IgD-negative memory B cell (primary cell): Measurements from ENCODE around the gene CABP1. TPM values are rescaled to one million over a fixed set of nuclear protein-coding genes. Genes with fewer than 3 reads are reported as not detected.
A peak's percentile ranks its signal among the peaks of the same experiment; 100 is the strongest.

Source experiments
- H3K27ac Mint-ChIP-seq, 3 donors: one replicate each; pipeline ENCODE4 v1.8.0; 2020 to 2022; ENCODE audit warnings: mild to moderate bottlenecking in 3 of 3, mixed read lengths in 3 of 3, moderate library complexity in 1 of 3
- H3K27me3 Mint-ChIP-seq: one replicate; pipeline ENCODE4 v1.8.0; 2021; ENCODE audit warnings: mixed read lengths
- H3K36me3 Mint-ChIP-seq: one replicate; pipeline ENCODE4 v1.8.0; 2020; ENCODE audit warnings: mild to moderate bottlenecking, mixed read lengths
- H3K4me1 Mint-ChIP-seq, 3 donors: one replicate each; pipeline ENCODE4 v1.8.0; 2020 to 2022; ENCODE audit warnings: mixed read lengths in 3 of 3, mild to moderate bottlenecking in 1 of 3
- H3K4me3 Mint-ChIP-seq, 4 donors: one replicate each; pipeline ENCODE4 v1.8.0; 2020 to 2022; ENCODE audit warnings: mild to moderate bottlenecking in 4 of 4, mixed read lengths in 4 of 4, moderate library complexity in 3 of 4
- H3K9me3 Mint-ChIP-seq, 3 donors: one replicate each; pipeline ENCODE4 v1.8.0; 2020 to 2021; ENCODE audit warnings: mixed read lengths in 3 of 3, mild to moderate bottlenecking in 1 of 3
- polyA plus RNA-seq: library from polyadenylated mRNA; unstranded; fragments of 300-500 nt; fragmentation: Illumina TruSeq; gene quantifications from one replicate; pipeline ENCODE4 v1.2.3, GENCODE V29; 2021

The CABP1 gene
- polyA plus RNA-seq, 1 donor from 2014 or later = not detected

DNA sequence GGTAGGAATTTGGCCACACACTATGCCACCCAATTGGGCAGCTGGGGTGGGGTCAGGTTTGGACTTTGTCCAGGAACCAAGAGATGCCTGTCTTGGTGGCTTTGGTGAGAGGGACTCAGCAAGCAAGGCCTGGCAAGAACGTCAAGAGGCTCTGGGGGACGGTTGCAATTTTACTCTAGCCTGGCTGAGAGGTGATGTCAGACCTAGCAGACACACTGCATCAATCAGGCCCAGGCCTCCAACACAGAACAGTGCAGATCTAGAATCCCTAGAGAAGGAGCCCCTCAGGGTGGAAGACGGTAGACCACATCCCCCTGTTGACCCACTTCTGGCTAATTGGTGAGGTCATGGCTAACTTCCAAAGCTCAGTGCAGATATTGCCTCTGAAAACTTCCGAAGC, 68.2 kb downstream of the CABP1 start:
- H3K9me3 Mint-ChIP-seq = no peaks in the 10 kb centered on the region

DNA sequence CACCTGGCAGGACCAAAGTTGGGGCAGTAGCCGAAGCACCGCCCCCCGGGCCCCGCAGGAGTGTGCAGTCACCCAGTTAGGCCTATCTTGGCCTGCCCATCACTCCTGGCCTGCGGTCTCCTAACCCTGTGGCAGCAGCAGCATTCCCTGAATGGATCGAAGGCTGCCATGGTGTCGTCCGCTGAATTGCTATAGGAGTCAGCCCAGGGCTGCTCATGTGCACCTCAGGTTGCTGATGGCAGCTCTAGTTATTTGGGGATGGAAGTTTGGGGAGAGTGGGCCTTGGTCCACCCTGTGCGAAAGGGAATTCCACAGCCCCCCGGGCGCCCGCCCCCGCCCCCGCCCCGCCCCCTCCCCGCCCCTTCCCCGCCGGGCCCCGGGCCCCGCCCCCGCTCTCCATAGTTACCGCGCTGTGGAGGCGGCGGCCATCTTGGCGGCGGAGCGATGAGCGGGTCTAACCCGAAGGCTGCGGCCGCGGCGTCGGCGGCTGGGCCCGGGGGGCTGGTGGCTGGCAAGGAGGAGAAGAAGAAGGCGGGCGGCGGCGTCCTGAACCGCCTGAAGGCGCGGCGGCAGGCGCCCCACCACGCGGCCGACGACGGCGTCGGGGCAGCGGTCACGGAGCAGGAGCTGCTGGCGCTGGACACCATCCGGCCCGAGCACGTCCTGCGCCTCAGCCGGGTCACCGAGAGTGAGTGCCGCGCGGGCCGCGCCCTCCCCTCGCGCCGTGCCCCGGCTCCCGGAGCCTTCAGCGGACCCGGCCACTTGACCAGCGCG, 69.8 kb downstream of the CABP1 start, which contains the start of gene UNC119B:
Gene UNC119B, plus strand, starts transcription at position 428 of the 774 bp plus-strand sequence. Its CDS starts 17 bp downstream, at position 445.
- H3K9me3 Mint-ChIP-seq = no peaks in the 10 kb centered on the region
- peaks cover 2% of the 10 kb centered on the region for H3K36me3 Mint-ChIP-seq
- H3K27me3 Mint-ChIP-seq = no peaks in the 10 kb centered on the region
- peaks cover 11 to 20% (median 18%) of the 10 kb centered on the region in 3 donors for H3K4me1 Mint-ChIP-seq
- peak within 1 kb of the TSS; percentile 67 to 84 (median 69) for H3K27ac Mint-ChIP-seq
- peak within 1 kb of the TSS; percentile 86 to 95 (median 90) for H3K4me3 Mint-ChIP-seq

More for the DNA sequence above, 68.2 kb downstream of the CABP1 start:
- Mint-ChIP-seq H3K27me3 (no peaks in the 10 kb centered on the region), H3K27ac (no peak overlapping the region), H3K36me3 (peaks cover 2% of the 10 kb centered on the region), H3K4me3 (peak overlapping the region in 3 of 4 donors; percentile 25 to 76 (median 42)), H3K4me1 (peaks cover 5 to 15% (median 14%) of the 10 kb centered on the region in 3 donors)

DNA sequence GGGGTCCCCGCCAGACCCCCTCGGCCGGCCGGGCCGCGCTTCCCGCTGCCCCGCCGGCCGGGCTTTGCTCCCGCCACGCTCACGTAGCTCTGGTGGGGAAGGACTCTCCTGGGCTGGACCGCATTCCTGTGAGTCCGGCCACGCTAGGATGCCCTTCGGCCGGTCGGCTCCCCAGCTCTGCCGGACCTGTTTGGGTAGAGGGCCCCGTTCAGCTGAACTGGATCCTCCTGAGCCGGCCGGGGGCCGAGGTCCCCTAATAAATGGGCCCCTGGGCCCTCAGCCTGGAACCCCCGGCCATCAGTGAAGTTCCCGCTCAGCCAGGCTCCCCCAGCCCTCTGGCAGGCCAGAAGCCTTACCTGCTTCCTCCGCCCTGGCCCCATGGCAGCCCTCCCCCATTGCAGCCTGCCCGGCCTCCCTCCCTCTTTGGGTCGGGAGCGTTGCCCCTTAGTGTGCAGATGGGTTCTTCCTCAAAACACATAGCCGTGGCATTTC, 70.4 kb downstream of the CABP1 start:
- Mint-ChIP-seq H3K27ac (peak overlapping the region; percentile 67 to 84 (median 69)), H3K27me3 (no peaks in the 10 kb centered on the region), H3K9me3 (no peaks in the 10 kb centered on the region), H3K4me1 (peaks cover 11 to 20% (median 18%) of the 10 kb centered on the region in 3 donors), H3K4me3 (peak overlapping the region; percentile 86 to 95 (median 90)), H3K36me3 (no peaks in the 10 kb centered on the region)

DNA sequence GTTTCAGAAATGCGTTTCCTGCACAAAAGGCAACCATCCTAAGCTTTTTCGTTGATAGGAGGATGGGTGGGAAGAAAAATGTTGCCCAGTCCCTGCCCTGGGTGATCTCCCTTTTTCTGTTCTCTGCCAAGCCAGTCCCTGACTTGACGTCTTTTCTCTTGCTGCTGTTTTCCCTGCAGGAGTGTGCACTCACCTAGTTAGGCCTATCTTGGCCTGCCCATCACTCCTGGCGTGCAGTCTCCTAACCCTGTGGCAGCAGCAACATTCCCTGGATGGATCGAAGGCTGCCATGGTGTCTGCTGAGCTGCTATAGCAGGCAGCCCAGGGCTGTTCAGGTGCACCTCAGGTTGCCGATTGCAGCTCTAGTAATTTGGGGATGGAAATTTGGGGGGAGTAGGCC, 71.0 kb downstream of the CABP1 start:
- H3K27ac Mint-ChIP-seq = peak overlapping the region; percentile 67 to 84 (median 69)
- H3K4me1 Mint-ChIP-seq = peaks cover 11 to 20% (median 18%) of the 10 kb centered on the region in 3 donors
- H3K36me3 Mint-ChIP-seq = no peaks in the 10 kb centered on the region
- H3K27me3 Mint-ChIP-seq = no peaks in the 10 kb centered on the region
- H3K4me3 Mint-ChIP-seq = peak overlapping the region; percentile 86 to 95 (median 90)
- H3K9me3 Mint-ChIP-seq = no peaks in the 10 kb centered on the region

DNA sequence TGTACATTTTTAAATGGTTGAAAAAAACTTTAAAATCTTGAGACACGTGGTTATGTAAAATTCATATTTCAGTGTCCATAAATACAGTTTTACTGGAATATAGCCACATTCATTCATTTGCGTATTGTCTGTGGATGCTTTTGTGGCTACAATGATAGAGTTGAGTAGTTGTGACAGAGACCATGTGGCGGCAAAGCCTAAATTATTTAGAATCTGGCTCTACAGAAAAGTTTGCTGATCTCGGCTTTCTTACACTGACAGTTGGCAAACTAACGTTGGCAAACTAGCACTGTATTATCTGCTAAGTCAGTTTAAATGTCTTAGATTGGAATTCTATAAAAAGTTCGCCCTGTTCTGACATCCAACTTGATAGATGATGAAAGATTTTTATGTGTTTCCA, 72.2 kb downstream of the CABP1 start:
- Mint-ChIP-seq H3K4me3 (peak overlapping the region in 1 of 4 donors; percentile 91), H3K4me1 (peaks cover 11 to 20% (median 18%) of the 10 kb centered on the region in 3 donors), H3K9me3 (no peaks in the 10 kb centered on the region), H3K36me3 (peaks cover 1% of the 10 kb centered on the region), H3K27me3 (no peaks in the 10 kb centered on the region), H3K27ac (no peak overlapping the region)

DNA sequence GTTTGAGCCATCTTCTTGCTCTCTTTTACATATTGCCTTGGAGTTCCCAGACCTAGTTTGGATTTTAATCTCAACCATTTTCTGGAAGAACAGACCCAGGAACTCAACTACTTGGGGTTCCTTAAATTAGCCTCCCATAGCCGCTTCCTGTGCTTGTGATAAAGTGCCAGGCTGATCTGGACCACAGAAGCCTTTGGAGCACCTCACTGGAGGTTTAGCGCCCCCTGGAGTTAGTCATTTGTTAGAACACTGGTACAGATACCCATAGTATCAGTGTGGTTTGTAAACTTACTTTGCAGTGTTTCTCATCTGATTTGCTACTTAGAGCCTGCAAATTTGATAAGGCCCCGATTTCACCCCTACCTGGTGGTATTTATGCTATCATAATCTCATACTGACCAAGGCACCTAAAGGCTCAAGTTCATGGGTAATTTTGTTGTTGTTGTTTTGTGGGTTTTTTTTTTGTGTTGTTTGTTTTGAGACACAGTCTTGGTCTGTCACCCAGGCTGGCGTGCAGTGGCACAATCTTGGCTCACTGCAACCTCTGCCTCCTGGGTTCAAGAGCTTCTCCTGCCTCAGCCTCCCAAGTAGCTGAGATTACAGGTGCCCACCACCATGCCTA, 73.5 kb downstream of the CABP1 start:
- peak overlapping the region in 1 of 3 donors; percentile 7 for H3K27ac Mint-ChIP-seq
- H3K4me3 Mint-ChIP-seq = peak overlapping the region in 2 of 4 donors; percentile 44 to 70
- peaks cover 1% of the 10 kb centered on the region for H3K36me3 Mint-ChIP-seq
- no peaks in the 10 kb centered on the region for H3K9me3 Mint-ChIP-seq
- H3K4me1 Mint-ChIP-seq = peaks cover 11 to 20% (median 18%) of the 10 kb centered on the region in 3 donors
- no peaks in the 10 kb centered on the region for H3K27me3 Mint-ChIP-seq

Other genes starting within 250 kb of the CABP1 start
- 830 TPM for gene COX6A1, start 202.5 kb upstream of the CABP1 start, polyA plus RNA-seq
- gene TRIAP1, start 194.2 kb upstream of the CABP1 start, polyA plus RNA-seq = 53.0 TPM
- gene GATC, start 194.2 kb upstream of the CABP1 start, polyA plus RNA-seq = 23.0 TPM
- gene SRSF9, start 170.9 kb upstream of the CABP1 start, polyA plus RNA-seq = 204 TPM
- 442 TPM for gene DYNLL1, start 144.5 kb upstream of the CABP1 start, polyA plus RNA-seq
- gene COQ5, start 111.5 kb upstream of the CABP1 start, polyA plus RNA-seq = 29.1 TPM
- 111 TPM for gene RNF10, start 106.3 kb upstream of the CABP1 start, polyA plus RNA-seq
- 74.2 TPM for gene POP5, start 59.2 kb upstream of the CABP1 start, polyA plus RNA-seq
- gene MLEC, start 46.5 kb downstream of the CABP1 start, polyA plus RNA-seq = 64.3 TPM
- gene UNC119B, start 69.8 kb downstream of the CABP1 start, polyA plus RNA-seq = 4.9 TPM
- 14.1 TPM for gene ACADS, start 85.2 kb downstream of the CABP1 start, polyA plus RNA-seq